ENCODE data around the gene FES.

DNA sequence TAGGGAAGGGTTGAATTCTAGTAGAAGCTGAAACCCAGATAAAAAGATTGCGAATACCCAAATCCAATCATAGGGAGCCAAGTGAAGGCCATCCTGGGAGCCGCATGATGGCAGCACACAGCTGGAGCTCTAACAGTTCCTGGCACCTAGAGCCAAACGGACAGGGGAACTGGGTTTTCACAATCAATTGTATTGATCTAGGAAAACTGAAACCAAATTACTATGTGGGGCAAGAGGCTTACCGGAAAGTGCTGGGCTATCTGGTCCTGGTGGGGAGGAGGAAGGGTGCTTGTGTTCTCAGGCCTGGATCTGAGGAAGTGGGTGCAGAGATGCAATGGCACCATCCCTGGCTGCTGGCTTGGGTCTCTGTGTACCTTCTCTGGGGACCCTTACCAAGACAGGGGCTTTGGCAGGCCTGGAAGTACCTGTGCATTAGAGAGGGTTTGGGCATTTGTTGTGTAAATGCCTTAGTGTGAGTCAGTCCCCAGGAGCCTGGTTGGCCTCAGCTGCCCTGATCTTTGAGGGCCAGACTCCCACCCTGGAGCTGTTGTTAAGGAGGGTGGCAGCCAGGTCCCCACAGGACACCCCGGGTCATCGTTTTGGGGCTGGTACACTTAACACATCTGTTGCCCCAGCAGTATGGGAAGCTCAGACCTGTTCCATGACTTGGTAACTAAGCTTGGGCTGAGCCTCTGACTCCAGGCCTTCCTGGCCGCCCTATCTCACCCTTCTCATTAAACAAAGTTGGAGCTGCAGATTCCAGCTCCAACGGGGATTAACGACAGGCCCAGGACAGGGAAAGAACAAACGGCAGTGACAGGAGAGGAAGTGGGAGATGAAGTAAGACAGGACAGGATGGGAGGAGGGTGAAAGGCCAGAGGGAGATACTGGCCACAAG is 24.8 kb upstream of the FES start:
- TF ChIP-seq POLR2A (IDR thresholded peaks at IDR 0.05) (no peak), EP300 (IDR thresholded peaks at IDR 0.05) (no peak)
- TF ChIP-seq, protein P1, sequence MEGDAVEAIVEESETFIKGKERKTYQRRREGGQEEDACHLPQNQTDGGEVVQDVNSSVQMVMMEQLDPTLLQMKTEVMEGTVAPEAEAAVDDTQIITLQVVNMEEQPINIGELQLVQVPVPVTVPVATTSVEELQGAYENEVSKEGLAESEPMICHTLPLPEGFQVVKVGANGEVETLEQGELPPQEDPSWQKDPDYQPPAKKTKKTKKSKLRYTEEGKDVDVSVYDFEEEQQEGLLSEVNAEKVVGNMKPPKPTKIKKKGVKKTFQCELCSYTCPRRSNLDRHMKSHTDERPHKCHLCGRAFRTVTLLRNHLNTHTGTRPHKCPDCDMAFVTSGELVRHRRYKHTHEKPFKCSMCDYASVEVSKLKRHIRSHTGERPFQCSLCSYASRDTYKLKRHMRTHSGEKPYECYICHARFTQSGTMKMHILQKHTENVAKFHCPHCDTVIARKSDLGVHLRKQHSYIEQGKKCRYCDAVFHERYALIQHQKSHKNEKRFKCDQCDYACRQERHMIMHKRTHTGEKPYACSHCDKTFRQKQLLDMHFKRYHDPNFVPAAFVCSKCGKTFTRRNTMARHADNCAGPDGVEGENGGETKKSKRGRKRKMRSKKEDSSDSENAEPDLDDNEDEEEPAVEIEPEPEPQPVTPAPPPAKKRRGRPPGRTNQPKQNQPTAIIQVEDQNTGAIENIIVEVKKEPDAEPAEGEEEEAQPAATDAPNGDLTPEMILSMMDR (IDR thresholded peaks at IDR 0.05), result no peak
